Measurements from ENCODE around the gene DSCAM.

DSCAM gene

DNA sequence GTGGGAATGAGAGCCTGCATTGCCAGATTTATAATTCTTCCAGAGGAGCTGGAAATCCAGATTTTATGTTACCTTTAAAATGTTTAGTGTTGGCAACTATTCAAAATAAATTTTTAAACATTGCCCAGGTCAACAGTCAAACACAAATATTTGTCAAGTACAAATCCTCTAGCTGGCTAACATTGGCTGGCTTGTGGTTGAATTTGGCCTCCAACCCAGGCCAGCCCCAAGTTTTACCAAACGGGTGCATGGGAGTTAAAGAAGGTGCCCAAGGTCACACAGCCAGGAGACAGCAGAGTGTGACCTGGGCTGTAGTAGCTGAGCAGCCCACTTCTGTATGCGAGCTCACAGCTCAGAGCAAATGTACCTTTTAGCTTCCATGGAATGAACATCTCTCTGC, 240.6 kb downstream of the DSCAM start:
- no peak for DNase-seq (ENCODE audit: low spot score)

- no peak for DNase-seq (ENCODE audit: low spot score)
Observed at GRCh38 chr21:40605094-40605493, 241.9 kb downstream of the DSCAM start.

DNA sequence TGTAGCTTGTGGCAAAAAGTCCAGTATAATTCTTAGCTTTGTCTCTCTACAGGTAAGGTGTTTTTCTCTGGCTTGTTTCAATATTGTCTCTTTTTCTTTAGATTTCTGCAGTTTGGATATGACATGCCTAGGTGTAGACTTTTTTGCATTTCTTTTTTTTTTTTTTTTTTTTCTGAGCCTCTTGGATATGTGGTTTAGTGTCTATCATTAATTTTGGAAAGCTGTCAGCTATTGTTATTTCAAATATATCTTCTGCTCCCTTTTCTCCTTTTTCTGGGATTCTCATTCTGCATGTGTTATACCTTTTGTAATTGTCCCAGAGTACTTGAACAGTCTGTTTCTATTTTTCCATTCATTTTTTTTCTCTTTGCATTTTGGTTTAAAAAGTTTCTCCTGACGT, 243.2 kb downstream of the DSCAM start:
- no peak for DNase-seq (ENCODE audit: low spot score)

DNA sequence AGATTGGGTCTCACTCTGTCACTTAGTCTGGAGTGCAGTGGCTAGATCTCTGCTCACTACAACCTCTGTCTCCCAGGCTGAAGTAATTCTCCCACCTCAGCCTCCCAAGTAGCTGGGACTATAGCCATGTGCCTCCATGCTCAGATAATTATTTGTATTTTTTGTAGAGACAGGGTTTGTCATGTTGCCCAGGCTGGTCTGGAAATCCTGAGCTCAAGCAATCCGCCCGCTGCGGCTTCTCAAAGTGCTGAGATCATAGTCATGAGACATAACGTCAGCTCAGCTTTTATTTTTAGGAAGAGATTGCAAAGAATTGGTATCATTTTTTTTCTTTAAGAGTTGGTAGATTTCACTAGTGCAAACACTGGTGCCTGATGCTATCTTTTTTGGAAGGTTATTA, 244.9 kb downstream of the DSCAM start:
- DNase-seq (ENCODE audit: low spot score), result no peak

- DNase-seq (ENCODE audit: low spot score), result no peak
Observed at GRCh38 chr21:40595806-40596205, 251.2 kb downstream of the DSCAM start.

DNA sequence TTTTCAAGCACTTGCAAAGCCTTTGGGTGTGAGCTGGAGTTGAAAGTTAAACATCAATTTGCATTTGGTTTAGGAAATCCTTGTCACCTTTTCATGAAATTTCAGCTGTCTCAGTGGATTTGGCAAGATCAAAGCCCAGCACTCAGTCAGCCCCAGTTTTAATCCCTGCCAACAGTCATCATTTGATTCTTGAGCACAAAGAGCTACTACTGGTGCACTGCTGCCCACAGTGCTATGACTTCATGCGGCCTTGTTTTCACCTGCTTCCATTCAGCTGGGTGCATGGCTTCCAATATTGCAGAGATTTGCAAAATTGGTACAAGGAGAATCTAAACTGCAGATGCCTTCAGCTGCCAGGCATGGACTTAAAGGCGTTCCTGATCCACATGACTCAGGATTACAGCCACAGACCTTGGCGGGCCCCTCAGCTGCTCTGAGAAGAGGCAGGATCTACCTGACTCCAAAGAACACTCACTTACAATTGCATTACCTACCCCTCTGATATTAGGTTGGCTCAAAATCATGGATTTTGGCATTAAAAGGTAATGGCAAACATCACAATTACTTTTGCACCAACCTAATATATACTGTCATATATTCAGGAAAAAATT, 259.1 kb downstream of the DSCAM start:
- DNase-seq (ENCODE audit: low spot score), result no peak

GRCh38 chr21:40586575-40586974, 260.4 kb downstream of the DSCAM start:
- no peak for DNase-seq (ENCODE audit: low spot score)

DNA sequence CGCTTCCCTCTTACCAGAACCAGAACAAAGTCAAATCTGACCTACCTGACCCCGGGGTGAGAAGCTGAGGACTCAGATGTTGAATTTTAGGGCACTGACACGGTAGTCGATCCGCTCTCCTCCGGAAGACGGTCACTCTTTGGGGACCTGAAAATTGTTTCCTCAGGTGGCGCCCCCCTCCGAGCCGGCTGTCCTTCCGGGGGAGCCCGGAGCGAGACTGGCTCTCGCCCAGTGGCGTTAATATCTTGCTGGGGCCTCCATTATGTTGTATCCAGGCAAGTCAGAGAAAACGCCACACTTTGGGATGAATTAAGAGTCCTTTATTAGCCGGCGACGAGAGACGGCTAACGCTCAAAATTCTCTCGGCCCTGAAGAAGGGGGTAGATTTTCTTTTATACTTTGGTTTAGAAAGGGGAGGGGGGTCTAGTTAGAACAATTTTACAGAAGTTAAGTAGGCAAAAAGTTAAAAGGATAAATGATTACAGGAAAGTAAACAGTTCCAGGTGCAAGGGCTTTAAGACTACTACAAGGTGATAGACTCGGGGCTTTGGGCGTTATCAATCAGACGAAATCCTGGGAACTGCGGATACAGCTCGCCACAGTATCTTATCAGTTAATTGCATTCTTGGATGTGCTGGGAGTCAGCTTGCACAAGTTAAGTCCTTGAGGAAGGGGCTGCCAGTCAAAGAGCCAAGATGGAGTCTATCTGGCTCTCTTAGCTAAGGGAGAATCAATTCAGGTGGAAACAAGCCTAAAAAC, 269.5 kb downstream of the DSCAM start:
- DNase-seq (ENCODE audit: low spot score), result no peak

- no peak for DNase-seq (ENCODE audit: low spot score)
Observed at GRCh38 chr21:40575976-40576375, 271.0 kb downstream of the DSCAM start.

DNA sequence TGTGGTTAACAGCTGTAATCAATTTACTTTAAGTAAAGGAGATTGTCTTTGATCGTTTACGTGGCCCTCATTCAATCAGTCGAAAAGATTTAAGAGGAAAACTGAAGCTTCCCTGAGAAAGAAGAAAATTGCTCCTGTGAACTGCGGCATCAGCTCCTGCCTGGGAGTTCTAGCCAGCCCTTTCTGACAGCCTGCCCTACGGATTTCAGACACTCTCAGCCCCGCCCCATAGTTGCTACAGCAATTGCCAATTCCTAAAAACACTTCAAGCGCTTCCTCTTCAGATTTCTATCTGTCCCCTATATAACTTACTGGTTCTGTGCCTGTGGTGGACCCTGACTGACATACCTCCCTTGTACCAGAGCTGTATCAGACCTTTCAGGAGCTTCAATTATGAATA, 277.6 kb downstream of the DSCAM start:
- no peak for DNase-seq (ENCODE audit: low spot score)

- no peak for DNase-seq (ENCODE audit: low spot score)
Observed at GRCh38 chr21:40568807-40569206, 278.2 kb downstream of the DSCAM start.

DNA sequence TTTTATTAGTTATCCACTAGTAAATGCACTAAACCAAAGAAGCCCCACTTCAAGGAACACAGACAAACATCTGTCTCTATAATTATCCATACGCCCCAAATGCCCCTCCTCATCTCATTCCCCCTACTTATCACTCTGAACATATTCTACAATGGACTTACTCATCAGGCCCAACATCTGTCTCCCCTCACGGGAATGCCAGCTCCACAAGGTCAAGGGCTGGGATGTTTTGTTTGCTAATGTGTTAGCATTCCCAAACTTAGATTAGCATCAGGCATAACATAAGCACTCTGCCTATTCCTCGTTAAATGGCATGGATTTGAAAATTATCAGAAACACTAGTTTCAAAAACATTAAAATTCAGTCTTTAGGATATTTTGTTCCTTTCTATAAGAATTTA, 279.5 kb downstream of the DSCAM start:
- no peak for DNase-seq (ENCODE audit: low spot score)

- DNase-seq (ENCODE audit: low spot score), result no peak
Observed at GRCh38 chr21:40566486-40566885, 280.5 kb downstream of the DSCAM start.

DNA sequence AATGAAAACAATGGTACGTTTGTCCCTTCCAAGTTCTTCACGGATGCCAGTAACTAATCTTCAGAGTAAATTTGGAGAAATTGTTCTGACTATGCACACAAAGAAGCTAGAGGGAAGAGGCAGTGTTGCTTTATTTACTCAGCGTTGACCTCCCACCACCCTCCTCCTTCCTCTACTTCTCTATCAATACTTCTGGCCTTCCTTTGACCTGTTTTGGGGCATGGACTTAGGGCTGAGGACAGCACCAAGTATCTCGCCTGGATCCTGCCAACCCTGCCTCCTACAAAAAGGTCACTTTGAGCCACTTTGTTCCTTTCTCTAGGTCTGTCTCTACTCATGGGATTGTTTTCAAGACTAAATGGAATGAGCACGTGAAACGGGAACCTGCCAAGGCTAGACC, 282.6 kb downstream of the DSCAM start:
- no peak for DNase-seq (ENCODE audit: low spot score)

DNA sequence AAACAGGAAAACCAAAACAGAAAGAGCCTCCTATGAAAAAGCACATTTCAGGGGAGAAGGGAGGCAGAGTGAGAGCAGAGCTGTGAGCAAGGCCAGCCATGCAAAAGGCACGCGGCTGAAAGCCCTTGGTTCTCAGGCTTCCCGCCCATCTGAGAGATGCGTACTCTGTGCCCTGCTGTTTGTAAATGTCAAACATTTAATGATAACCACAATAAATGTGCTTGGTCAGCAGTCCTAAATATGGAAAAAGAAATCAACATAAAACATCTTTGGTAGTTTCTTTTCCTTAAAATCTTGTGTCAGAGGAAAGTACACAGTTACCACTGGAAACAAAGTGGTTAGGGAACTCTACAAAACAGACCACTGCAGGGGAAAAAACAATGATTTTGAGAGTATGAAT, 283.1 kb downstream of the DSCAM start:
- no peak for DNase-seq (ENCODE audit: low spot score)

DNA sequence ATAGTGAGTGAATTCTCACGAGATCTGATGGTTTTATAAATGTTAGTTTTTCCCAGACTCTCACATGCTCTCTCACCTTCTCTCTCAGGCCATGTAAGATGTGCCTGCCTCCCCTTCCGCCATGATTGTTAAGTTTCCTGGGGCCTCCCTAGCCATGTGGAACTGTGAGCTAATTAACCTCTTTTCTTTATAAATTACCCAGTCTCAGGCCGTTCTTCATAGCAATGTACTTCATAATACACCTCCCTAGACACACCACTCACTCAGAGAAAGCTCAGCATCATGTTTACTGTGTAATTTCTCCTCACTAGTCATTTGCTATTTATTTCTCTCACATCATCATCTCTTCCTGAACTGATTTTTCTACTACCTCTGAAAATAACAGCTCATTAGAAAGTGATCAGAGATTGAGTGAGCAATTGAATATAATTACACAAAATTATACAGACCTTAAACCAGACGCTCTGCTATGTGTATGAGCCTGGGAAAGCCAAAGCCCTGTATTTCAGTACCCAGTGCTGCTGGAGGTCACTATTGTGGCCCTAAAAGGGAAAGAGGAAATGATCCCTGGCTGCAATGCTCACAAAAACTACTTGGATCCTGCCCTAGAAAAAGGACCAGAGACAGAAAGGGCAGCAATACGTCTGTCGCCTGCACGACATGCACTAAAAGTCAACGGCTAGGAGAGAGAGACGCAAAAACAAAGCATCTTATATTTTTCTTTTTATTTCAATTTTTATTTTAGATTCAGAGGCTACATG, 284.5 kb downstream of the DSCAM start:
- no peak for DNase-seq (ENCODE audit: low spot score)

DNA sequence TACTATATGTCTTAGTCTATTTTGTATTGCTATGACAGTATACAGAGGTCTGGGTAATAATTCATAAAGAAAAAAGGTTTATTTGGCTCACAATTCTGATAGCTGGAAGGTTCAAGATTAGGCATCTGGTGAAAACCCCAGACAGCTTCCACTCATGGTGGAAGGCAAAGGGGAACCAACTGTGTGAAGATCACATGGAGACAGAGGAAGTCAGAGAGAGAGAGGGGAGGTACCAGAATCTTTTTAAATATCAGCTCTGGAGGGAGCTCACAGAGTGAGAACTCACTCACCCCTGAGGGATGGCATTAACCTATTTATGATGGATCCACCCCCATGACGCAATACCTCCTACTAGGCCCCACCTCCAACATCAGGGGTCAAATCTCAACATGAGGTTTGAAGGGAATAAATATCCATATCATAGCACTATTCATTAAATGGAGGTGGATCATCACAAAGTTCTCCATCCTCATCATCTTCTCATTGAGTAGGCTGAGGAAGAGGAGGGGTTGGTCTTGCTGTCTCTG, 290.5 kb downstream of the DSCAM start:
- DNase-seq (ENCODE audit: low spot score), result no peak

GRCh38 chr21:40555021-40555528, 291.9 kb downstream of the DSCAM start:
- DNase-seq (ENCODE audit: low spot score), result no peak

DNA sequence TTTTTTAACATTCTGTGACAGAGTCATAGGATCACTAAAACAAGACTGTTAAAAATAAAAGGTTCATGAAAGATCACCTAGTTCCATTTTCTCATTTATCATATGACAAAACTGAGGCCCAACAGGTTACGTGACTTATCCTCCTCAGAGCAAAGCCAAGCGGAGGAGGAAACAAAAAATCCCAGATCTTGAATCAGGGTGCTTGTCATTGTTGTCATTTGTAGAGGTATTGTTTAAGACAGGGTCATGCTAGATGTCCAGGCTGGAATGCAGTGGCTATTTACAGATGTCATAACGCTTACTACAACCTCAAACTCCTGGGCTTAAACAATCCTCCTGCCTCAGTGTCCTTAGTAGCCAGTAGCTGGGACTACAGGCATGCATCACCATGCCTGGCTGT, 293.2 kb downstream of the DSCAM start:
- DNase-seq (ENCODE audit: low spot score), result no peak

DNA sequence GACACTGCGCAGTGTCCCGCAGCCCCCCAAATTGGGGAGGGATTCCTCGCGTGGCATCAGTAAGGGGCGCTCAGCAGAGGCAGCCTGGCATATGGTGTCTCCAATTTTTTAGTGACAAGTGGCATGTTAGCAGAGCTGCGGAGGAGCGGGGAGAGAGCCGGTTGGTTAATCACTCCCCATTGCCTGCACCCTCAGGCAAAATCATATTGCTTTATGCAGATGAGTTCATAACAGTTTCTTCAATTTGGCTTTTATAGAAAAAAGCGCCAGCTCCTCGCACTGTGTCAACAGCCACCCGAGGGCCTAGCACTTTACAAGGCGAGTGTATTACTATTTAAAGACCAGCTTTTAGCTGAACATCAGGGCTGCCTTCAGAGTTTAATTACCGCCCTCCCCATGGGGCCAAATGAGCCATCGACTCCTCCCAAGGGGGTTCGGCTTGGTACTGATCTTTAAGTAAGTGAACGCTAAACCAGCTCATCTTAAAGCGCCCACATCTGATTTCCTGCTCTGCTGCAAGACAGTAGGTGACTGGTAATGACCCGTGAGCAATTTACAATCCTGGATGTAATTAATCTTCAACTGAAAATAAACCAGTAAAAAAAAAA, 298.9 kb downstream of the DSCAM start:
- DNase-seq (ENCODE audit: low spot score), result no peak

- no peak for DNase-seq (ENCODE audit: low spot score)
Observed at GRCh38 chr21:40546647-40547046, 300.3 kb downstream of the DSCAM start.

GRCh38 chr21:40540216-40540615, 306.7 kb downstream of the DSCAM start:
- no peak for DNase-seq (ENCODE audit: low spot score)

Measured in AG20443 (cell line).